Stomach (tissue), 4 donors: ENCODE measurements around the gene SETDB1.

Experiments
- CTCF ChIP-seq, 7 experiments: fragments of 450-650 bp in 4 of 7; fragments of 200-600 bp in 3 of 7; sonication (generic) in 3 of 7; IDR thresholded peaks; one replicate each; pipeline ENCODE4 v1.5.1; 2016 to 2019; ENCODE audit warnings: antibody characterized with exemption in 7 of 7, control low read depth in 2 of 7, mild to moderate bottlenecking in 1 of 7
- EP300 ChIP-seq: sonication (generic); formaldehyde crosslinking; IDR thresholded peaks from one replicate; pipeline ENCODE4 v1.6.1; 2017; ENCODE audit warnings: antibody characterized with exemption
- POLR2A ChIP-seq, 4 donors: fragments of 450-650 bp; IDR thresholded peaks; one replicate each; pipeline ENCODE4 v1.6.1; 2016; ENCODE audit warnings: antibody characterized with exemption in 4 of 4, control low read depth in 2 of 4, mild to moderate bottlenecking in 1 of 4, moderate library complexity in 1 of 4
- POLR2AphosphoS5 ChIP-seq, 3 donors: sonication (generic); formaldehyde crosslinking; IDR thresholded peaks; one replicate each; pipeline ENCODE4 v1.6.1; 2016; ENCODE audit warnings: antibody characterized with exemption in 3 of 3

GRCh38 chr1:150965605-150966004 is 39.4 kb downstream of the SETDB1 start:
- no peak for TF ChIP-seq CTCF (IDR thresholded peaks at IDR 0.05)
- TF ChIP-seq POLR2AphosphoS5 (IDR thresholded peaks at IDR 0.05) = no peak
- TF ChIP-seq POLR2A (IDR thresholded peaks at IDR 0.05) = no peak
- TF ChIP-seq EP300 = no peak
